M059J (cell line): ENCODE data around the gene SERPINH1. TPM values are rescaled to one million over a fixed set of nuclear protein-coding genes. Genes with fewer than 3 reads are reported as not detected.

ENCODE experiments used
- DNase-seq: peaks from one replicate; pipeline ENCODE4 v3.0.0-alpha.2; 2012; ENCODE audit warnings: low read depth
- total RNA-seq: library from RNA; depleted of rRNA; stranded (reverse); fragments of >200 nt; shearing (Covaris generic); gene quantifications from 2 replicates; pipeline ENCODE4 v1.2.3, GENCODE V29; 2014; rRNA removed

The SERPINH1 gene
- total RNA-seq, 1 experiment from 2014 or later, result 512 TPM

DNA sequence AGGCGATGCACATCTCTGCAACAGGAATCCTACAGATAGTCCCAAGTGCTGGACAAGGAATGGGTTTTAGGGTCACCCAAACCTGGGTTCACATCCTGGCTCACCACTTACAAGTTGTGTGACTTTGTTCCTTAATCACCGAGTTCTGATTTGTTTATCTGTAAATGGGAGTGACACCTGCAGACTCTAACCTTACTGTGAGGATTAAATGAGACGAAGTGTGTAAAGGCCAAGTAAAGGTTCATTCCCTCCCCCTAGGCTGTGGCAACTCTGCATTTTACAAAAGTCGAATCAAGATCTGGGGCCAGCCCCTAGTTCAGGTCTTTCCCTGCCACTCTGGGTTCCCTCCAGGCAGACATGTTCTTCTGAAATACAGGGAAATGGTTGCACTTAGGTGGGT lies 34.9 kb downstream of the SERPINH1 start:
- DNase-seq, result no peak

DNA sequence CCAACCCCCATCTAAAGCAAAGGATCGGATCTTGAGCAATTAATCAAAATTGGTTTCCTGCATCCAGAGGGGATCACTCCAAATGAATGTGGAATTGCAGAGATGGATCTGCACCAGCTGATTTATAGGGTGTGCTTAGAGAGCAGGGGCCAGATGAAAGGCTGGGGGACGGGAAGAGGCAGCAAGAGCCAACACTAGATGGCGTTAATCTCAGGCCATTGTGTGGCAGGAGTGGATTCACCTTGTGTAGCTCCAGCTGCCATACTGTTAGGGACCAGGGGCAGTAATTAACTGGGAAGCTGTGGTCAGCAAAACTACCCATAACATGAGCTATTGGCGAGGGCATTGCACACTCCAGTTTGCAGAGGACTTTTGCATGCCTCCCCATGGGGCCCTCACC lies 35.6 kb downstream of the SERPINH1 start:
- DNase-seq, result peak; percentile 49

DNA sequence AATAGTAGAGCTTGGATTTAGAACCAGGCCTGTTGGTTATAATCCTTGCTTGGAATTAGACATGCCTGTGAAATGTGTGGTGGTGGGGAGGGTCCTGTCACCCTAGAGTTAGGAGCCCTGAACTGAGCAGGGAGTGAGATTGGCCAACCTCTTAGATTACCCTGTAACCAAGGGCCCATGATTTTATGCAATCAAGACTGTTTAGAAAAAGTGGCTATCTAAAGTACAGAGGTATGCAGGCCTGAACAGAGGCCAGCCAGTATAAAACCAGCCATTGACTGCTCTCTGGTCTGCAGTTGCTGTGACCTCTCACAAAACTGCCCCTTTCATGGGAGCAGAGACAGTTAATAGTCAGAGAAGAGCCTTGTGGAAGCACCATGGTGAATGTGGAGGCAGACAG lies 36.2 kb downstream of the SERPINH1 start:
- DNase-seq, result no peak

- no peak for DNase-seq
Observed at GRCh38 chr11:75598900-75599299, 36.8 kb downstream of the SERPINH1 start.

- DNase-seq, result no peak
Observed at GRCh38 chr11:75600356-75600755, 38.3 kb downstream of the SERPINH1 start.

DNA sequence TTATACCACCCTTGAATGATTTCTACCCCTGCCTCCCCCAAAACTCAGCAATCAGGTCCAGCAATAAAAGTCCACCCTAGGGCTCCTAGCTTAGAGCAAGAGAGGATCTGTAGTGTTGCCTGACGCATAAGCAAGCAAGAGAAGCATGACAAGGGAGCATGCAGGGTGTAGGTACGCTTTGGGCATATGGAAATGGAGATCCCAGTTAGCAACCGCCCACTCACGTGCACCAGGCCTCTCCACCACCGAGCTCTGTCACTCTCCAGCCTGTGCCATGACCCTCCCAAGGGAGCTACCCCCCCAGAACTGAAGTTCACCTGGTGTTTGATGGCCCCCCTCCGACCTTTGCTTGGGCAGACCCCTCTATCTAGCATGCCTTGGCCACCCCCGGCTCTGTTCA lies 39.4 kb downstream of the SERPINH1 start:
- no peak for DNase-seq

DNA sequence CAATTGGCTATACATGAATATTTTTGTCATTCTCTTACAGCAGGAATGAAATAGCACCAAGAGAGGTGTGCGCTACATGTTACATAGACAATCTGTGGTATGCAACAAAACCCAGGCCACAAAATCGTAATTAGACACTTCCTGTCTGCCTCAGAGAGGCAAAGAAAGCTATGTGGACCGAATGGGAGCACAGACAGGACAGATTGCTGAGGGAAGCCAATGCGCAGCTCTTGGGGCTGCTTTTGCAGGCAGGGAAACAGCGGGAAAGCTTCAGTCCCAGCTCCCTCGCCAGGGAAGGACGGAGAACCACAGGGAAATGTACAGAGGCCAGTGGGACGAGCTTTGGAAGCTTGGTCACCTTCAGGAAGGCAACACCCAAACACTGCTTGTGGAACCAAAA lies 40.9 kb downstream of the SERPINH1 start:
- peak; percentile 60 for DNase-seq

DNA sequence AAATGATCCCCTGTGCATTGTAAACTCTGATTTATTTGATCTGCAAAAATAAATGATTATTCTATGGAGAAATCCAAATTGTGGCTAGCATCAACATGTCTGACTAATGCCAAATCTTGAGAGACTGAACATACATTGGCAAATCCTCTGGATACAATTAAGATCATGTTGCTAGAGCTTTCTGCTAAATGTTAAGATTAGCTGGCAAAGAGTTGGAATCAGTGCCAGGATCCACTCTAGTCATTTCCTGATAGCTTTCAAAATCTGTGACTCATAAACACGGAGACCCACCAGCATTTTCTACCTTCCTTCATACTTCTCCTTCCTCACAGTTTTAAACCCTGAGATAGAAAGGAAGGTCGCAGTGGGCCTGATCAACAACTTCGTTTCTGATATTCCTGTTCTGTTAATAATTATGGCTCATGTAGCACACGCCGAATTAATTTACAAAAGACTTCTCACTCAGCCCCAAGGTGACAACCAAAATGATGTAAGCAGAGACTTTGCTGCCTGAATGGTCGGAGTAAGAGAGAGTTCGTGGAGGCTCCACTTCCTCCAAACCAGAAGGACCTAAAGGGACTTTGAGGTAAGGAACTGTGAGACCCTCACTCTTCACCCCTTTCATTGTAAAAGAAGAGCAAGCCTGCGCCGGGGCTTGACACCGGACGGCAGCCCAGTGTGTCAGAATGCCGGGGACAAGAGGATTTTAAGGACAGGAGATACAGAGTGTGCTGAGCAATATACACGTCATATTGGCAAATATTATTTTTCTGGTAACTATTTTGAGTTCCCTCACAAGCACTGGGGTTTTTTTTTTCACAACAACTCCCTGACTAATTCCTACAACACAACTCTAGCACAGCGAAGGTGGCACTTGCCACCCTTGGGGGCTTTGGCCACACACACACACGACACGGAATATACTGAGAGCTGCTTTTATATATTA lies 42.0 kb downstream of the SERPINH1 start:
- DNase-seq, result peak; percentile 91

DNA sequence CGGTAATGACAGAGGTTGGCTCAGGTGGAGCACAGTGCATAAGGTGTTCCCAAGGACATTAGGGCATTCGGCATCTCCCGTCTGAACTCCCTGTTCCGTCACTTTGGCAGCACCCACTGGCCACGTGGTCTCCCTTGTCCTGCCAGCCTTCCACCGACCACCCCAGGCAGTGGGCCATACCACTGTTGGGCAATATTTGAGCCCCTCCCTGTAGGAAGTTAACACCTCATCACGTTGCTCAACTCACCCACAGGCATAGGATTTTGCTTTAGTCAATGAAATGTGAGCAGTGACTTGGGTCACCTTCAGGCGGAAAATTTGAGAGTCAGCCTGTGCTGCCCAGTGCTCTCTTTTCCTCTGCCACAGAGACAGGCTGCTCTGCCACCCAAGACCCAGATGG lies 44.0 kb downstream of the SERPINH1 start:
- no peak for DNase-seq

DNA sequence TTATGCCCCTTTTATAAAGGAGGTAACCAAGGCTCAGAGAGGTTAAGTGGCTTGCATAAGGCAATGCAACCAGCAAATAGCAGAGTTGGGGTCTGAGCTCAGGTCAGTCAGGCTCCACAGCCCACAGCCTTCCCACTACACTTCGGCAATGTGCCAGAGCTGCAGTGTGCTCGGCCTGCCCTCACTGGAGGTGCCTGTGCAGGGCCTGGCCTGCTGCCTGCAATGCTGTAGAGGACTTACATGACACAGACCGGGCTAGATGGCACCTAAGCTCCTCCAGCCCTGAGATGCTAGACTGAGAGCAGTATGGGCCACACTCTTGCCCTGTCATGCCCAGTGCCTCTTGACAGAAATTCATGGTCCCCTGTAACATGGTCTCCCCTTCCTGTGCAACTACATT lies 49.8 kb downstream of the SERPINH1 start:
- DNase-seq, result no peak

DNA sequence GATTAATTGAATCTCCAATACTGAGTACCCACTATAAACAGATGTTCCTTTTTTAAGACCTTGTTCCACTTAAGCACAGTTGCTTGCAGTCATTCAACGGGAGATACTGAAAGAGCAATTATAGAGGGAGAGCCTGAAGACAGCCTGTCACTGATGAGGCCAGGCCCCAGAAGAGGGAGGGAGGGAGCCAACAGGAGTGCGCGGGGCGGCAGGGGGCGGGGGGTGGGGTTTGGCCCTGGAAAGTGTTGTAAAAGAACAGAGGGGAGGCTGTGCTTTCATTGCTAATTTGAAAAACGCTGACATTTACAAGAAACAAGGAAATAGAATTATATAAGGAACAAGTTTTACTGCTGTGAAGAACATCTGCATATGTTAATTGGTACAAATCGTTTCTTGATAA lies 53.7 kb downstream of the SERPINH1 start:
- no peak for DNase-seq

- DNase-seq, result no peak
Observed at GRCh38 chr11:75616281-75616680, 54.2 kb downstream of the SERPINH1 start.

Other genes starting within 250 kb of the SERPINH1 start
- 5.8 and 9.1 TPM in 2 replicates for gene ARRB1, start 210.6 kb upstream of the SERPINH1 start, total RNA-seq
- gene RPS3, start 162.7 kb upstream of the SERPINH1 start, total RNA-seq, result 795 and 1,166 TPM in 2 replicates
- gene KLHL35, start 129.1 kb upstream of the SERPINH1 start, total RNA-seq, result 1.7 and 7.2 TPM in 2 replicates
- gene GDPD5, start 36.3 kb upstream of the SERPINH1 start, total RNA-seq, result 8.0 and 13.8 TPM in 2 replicates
- gene MAP6, start 106.8 kb downstream of the SERPINH1 start, total RNA-seq, result 0.02 and 0.32 TPM in 2 replicates
- not detected in 2 replicates for gene MOGAT2, start 155.6 kb downstream of the SERPINH1 start, total RNA-seq
- 10.1 and 11.3 TPM in 2 replicates for gene DGAT2, start 206.5 kb downstream of the SERPINH1 start, total RNA-seq